ENCODE measurements around the gene TM7SF3.

TM7SF3 gene

GRCh38 chr12:27014859-27015729 lies 910 bp upstream of the TM7SF3 start:
- no peak for DNase-seq (ENCODE audit: extremely low read depth, low read depth)
- TF ChIP-seq CTCF (IDR thresholded peaks at IDR 0.05; ENCODE audit: low read depth, low read length) = no peak

- no peak for DNase-seq (ENCODE audit: extremely low read depth, low read depth)
- TF ChIP-seq CTCF (IDR thresholded peaks at IDR 0.05; ENCODE audit: low read depth, low read length) = no peak
Measured at GRCh38 chr12:27013611-27014084, 536 bp downstream of the TM7SF3 start.

GRCh38 chr12:27012982-27013255 lies 1.3 kb downstream of the TM7SF3 start:
- no peak for DNase-seq (ENCODE audit: extremely low read depth, low read depth)
- no peak for TF ChIP-seq CTCF (IDR thresholded peaks at IDR 0.05; ENCODE audit: low read depth, low read length)

- DNase-seq (ENCODE audit: extremely low read depth, low read depth) = no peak
- no peak for TF ChIP-seq CTCF (IDR thresholded peaks at IDR 0.05; ENCODE audit: low read depth, low read length)
Measured at GRCh38 chr12:27012239-27012981, 1.8 kb downstream of the TM7SF3 start.

- no peak for DNase-seq (ENCODE audit: extremely low read depth, low read depth)
- TF ChIP-seq CTCF (IDR thresholded peaks at IDR 0.05; ENCODE audit: low read depth, low read length) = no peak
Measured at GRCh38 chr12:27009881-27010301, 4.3 kb downstream of the TM7SF3 start.

GRCh38 chr12:27008081-27008480 lies 6.1 kb downstream of the TM7SF3 start:
- TF ChIP-seq CTCF (IDR thresholded peaks at IDR 0.05; ENCODE audit: low read depth, low read length) = no peak
- no peak for DNase-seq (ENCODE audit: extremely low read depth, low read depth)
